GM18507 (cell line): ENCODE data around the gene LGALS3BP.

Source experiments
- DNase-seq: peaks from one replicate; pipeline ENCODE4 v3.0.0; 2011; ENCODE audit warnings: low read depth; ENCODE audit not compliant: insufficient read length; ENCODE audit errors: extremely low spot score
- FAIRE-seq: peaks from 2 replicates; lab custom pipeline; 2011; peaks lifted over from hg19 to GRCh38; lab: Jason Lieb, UNC

LGALS3BP gene

DNA sequence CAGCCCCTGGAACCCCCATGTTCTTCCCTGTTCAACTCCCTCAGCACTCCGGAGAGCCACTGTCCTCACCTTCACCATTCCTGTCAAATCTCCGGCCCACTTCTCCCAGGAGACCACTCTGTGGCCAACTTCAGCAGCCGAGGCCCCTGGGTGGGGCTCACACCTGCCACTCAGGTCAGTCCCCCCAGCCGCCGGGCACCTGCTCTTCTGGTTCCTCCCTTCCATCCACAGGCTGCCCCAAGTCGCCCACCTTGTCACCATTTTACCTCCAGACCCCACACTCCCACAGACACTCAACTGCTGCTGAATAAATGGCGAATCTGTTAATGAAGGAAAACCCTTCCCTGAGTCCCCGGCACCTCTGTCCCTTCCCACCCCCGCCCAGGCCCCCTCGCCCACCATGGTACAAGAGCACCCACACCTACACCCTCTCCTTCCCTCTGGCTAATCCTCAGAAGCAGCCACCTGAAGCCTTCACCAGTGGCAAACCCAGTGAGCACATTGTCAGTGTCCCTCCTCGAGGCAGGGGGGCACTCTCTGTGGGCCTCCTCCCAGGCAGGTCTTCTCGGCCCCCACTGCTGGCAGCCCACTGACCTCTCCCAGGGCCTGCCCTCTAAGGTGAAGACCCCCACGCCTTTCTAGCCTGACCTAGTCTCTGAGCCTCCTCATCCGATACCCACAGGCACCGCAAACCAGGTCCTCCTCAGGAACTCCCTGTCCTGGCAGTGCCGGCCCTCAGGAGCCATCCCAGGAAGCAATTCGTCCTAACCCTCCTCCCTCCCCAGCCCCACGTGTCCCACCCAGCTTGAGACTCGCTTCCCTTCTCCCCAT is 21.7 kb upstream of the LGALS3BP start:
- DNase-seq = no peak
- FAIRE-seq = no peak

DNA sequence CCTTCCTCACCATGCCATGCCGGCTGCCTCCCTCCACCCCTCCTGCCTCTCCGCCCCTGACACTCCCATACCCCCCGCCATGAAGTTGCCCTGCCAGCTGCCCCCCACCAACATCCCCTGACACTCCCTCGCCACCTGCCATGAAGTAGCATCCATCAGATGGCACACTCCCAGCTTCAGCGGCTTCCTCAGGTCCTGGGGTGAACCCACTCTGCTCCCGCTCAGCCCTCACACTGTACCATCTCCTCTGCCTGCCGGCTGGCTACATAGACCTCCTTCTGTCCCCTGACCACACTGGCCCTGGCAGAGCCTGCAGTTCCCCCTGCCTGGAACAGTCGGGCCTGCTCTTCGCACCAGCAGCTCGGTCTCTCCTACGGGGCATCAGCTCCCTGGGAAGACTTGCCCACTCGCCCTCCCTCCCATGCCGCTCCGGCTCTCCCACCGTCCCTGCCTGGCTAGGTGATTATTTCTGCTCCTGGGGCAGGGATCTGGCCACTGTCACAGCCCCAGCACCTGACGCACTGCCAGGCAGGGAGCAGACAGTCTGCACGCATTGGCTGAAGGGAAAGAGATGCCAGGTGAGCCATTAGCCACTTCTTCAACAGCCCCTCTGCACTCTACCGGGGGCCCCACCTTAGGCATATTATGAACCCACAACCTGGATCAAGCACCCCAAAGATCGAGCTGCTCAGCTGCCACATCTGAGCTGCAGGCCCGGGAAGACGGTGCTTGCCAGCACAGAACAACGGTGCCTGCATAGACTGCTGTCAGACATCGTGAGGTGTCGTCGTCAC is 20.9 kb upstream of the LGALS3BP start:
- DNase-seq (no peak), FAIRE-seq (no peak)

GRCh38 chr17:78999947-79000395 is 20.2 kb upstream of the LGALS3BP start:
- FAIRE-seq (no peak), DNase-seq (no peak)

DNA sequence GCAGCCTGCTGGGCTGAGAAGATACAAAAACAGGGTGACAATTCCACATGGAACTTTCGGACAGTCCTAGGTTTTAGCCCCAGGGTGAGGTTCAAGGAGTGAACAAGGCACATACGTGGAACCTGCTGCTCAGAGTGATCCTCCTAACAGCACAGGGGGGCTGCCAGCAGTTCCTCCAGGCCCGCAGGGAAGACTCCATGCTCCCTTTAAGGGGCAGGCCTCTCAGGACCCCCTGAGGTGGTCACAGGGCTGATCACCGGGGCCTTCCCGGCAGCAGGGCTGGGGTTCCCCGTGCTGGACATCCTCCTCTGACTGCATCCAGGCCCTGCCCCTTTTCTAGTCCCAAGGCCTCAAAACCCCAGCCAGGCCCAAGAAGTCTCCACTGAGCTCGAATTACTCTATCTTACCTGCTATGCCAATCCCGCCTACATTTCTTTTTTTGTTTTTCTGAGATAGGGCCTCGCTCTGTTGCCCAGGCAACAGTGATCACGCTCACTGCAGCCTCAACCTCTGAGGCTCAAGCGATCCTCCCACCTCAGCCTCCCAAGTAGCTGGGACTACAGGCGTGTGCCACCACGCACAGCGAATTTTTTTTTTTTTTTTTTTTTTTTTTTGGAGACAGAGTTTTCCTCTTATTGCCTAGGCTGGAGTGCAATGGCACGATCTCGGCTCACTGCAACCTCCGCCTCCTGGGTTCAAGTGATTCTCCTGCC is 19.5 kb upstream of the LGALS3BP start:
- DNase-seq (no peak), FAIRE-seq (no peak)

- DNase-seq (no peak), FAIRE-seq (no peak)
Observed at GRCh38 chr17:78998311-78999055, 18.8 kb upstream of the LGALS3BP start.

DNA sequence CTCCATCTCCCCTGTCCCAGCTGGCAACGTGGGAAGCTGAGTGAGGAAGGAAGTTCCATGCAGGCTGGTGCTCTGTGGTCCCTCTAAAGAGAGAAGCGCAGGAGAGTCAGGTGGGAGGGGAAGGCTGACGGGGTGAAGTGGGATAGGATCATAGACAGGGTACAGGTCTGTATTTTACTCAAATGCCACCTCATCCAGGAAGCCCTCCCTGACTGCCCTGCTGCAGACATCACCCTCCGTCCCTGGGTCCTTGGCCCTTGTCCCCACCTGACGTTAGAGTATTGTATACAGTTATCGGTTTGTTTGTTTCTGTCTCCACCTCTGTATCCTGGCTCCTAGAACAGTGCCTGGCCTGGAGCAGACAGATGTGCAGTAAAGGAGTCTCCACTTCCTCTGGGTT is 18.2 kb upstream of the LGALS3BP start:
- DNase-seq (no peak), FAIRE-seq (no peak)

- FAIRE-seq (no peak), DNase-seq (no peak)
Observed at GRCh38 chr17:78997231-78997741, 17.6 kb upstream of the LGALS3BP start.

GRCh38 chr17:78996781-78997201 is 17.1 kb upstream of the LGALS3BP start:
- FAIRE-seq = no peak
- no peak for DNase-seq

DNA sequence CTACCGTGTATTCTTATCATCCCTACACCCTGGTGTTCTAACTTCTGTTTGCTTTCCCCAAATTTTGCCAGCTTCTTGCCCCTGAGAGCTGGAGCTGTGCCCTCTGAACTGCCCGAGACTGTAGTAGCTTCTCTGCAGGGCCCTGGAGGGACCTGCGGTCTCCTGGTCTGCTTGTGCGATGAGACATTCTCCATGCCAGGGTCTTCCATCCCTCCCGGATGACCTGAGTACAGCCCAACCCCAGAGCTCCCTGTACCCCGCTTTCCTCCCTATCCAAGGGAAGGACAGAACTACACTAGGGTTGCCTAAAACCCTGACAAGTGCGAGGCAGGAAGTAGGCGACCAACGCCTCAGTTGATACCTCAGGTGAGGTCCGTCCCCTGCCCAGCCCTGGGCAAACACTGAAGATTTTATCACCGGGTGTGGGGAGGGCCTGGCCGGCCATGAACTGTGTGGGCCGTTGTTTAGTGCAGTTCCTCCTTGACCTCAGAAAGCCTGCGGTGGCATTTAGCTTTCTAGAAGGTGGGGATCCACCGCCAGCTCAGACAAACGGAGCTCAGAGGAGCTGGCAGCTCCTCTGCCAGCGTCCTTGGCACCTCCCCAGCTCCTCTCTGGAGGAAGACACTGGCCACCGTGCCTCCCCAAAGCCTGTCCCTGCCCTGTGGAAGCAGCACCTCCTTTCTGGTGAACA is 16.2 kb upstream of the LGALS3BP start:
- FAIRE-seq (no peak), DNase-seq (no peak)

- no peak for DNase-seq
- FAIRE-seq = no peak
Observed at GRCh38 chr17:78995022-78995760, 15.5 kb upstream of the LGALS3BP start.

DNA sequence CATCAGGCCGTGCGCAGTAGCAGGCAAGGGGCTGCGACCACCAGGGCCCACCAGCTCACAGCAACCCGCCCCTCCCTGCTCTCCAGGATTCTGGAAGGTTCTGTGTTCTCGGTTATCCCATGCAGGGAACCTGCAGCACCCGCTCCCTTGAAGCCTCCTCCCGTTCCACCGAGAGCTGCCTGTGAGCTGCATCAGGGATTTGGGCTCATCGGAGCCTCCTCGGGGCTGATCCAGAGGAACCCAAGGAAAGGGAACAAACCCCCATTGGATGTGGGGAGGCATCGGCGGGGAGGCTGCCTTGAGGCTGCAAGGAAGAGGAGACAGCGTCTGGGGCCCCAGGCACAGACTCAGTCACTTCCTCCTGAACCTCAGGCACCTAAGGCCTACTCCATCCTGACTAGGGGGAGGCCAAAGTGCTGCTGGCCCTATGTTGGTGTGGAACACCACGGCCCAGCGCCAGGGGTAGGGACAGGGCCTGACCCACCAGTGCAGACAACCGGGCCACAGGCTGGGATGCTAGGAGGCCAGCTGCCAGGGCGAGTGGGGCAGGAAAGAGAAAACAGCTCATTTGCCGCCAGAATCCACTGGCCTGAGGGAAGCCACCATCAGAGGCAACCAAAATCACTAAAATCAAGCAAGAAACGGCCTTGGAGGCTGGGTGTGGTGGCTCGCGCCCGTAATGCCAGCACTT is 14.4 kb upstream of the LGALS3BP start:
- DNase-seq (no peak), FAIRE-seq (no peak)

DNA sequence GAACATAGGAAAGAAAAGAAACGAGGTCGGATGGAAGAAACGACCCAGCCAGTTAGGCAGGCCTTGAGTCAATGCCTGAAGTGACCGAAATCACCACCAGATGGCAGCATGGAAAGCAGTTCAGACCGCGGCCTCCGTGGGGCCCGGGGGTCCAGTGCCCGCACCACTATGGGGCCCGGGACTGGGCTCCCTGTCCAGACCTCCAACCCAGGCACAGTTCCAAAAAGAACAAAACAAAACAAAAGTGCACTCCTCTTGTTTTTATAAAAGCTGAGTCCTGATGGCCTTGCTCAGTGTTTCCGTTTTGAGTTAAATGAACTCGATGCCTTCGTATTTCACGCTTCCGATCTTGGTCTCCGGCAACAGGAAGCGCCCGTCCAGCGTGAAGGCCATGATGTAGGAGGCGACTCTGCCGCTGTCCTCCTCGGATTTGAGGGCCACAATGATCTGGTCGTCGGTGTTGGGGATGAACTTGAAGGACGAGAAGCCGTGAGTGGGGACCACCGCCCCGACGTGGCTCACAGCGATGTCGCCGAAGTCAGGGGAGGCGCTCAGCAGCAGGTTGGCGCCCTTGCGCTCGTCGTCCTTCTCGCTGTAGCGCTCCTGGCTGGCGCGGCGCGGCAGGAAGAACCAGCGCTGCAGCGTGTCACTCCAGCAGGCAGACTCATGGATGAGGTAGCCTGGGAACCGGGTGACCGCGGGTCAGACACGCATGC is 13.7 kb upstream of the LGALS3BP start:
- no peak for DNase-seq
- FAIRE-seq = peak; percentile 68

DNA sequence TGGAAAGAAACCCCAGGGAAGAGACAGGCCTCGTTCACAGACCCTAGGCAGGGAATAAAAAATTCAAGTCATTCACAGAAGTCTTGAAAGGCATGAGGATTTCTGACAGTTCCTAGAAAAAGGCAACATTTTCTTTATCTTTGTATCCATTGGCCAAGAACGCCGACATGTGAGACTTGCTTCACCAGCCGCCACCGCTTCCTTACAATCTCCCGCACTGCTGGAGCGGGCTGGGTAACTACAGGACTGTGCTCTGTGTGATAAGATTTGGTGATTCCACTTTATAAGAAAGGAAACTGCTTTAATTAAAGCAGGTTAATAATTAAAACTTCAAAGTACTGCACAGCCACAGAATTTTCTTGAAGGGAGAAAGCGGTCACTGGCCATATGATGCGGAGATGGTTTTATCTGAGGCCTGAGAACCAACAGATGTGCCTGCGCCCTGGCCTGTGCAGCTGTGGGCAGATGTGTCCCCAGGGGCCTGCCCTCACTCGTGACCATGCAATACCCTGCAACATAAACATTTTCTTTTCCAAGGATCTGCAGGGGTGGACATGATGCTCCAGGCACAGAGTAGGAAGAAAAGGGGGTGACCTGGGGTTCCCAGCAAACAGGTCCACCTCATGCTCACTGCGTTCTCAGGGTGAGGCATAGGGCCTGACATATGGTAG is 13.0 kb upstream of the LGALS3BP start:
- no peak for DNase-seq
- FAIRE-seq = no peak

- FAIRE-seq (no peak), DNase-seq (no peak)
Observed at GRCh38 chr17:78991906-78992532, 12.3 kb upstream of the LGALS3BP start.

DNA sequence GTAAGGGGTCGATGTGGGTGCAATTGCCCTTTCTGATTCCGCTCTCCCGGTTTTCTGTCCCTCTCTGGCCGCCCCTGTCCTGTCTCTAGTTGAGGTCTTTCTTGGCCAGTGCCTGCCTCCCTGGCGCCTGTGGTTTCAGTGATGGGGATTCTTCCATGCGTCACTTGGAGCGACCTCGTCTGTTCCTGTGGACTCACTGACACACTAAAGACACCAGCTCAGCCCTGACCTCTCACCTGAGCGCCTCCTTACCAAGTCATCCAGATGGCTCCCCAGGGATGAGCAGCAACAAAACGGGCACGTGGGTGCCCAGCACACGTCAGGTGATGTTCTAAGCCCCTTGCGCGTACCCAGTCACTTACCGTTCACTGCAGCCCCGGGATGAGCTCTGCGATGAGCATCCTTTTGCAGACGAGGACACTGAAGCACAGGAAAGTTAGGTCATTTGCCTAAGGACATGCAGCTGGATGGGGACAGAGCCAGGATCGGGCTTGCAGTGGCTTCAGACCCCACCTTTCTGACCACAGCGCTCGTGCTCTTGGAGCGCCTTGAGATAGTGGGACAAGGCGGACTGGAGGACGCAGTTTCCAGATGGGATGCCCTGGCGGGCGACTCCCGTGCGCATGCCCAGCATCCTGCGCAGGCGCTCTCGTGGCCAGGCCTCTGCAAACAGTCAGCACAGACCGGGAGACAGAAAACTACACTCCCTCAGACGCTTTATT is 11.5 kb upstream of the LGALS3BP start:
- DNase-seq = no peak
- no peak for FAIRE-seq
